GM23248 (cell line): ENCODE results near the gene PNLIPRP3.

Source experiments
- EZH2 ChIP-seq: fragments of 200-600 bp; sonication (generic); IDR thresholded peaks from 2 replicates; pipeline ENCODE4 v1.6.1; 2018; ENCODE audit warnings: antibody characterized with exemption, mild to moderate bottlenecking; ENCODE audit not compliant: insufficient read depth, poor library complexity, severe bottlenecking
- EZH2phosphoT487 ChIP-seq: fragments of 200-600 bp; sonication (generic); IDR thresholded peaks from 2 replicates; pipeline ENCODE4 v1.6.1; 2018; ENCODE audit warnings: antibody characterized with exemption, moderate library complexity, mild to moderate bottlenecking, low read depth; ENCODE audit not compliant: insufficient read depth

DNA sequence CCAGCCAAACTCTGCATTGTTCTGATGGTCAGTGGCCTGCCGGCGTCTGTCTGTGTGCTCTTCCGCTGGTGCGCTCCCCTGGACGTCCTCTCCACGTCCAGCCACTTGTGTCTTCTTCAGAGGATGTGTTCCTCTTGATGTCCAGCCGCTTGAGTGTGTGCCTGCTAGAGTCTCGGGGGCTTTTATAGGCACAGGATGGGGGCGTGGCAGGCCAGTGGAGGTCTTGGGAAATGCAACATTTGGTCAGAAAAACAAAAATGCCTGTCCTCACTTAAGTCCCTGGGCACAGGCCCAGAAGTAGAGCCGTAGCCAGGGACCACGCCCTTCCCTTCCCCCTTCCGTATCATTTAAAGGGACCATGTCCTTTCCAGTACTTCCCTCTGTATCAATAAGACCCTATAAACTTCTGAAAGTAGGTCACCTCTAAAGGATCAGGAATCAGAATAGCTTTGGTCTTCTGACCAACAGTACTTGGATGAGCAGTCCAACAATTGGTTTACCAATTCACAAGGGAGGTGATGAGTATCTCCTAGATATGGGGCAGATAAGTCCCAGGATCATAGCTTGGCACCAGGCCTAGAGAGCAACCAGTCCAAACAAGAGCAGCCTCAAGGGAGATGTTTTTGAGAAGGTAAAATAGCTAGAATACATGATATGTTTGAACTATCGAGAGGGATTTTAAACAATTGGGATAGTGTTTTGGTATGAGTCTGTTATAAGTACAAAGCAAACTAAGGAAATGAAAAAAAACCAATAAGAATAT, 32.2 kb upstream of the PNLIPRP3 start:
- TF ChIP-seq EZH2phosphoT487, result no peak
- TF ChIP-seq EZH2, result no peak
